Sigmoid colon (tissue), 7 donors: Measurements from ENCODE around the gene NUP42. TPM values are rescaled to one million over a fixed set of nuclear protein-coding genes. Genes with fewer than 3 reads are reported as not detected.

Experiments used
- DNase-seq: peaks from one replicate; pipeline ENCODE4 v3.0.0-alpha.2; 2019
- H3K27ac ChIP-seq, 4 donors: fragments of 200-600 bp; sonication (generic); one replicate each; pipeline ENCODE4 v1.5.1; 2016 to 2019; ENCODE audit warnings: mild to moderate bottlenecking in 1 of 4
- H3K27me3 ChIP-seq, 3 donors: fragments of 200-600 bp; sonication (generic); one replicate each; pipeline ENCODE4 v1.5.1; 2019; ENCODE audit warnings: mild to moderate bottlenecking in 1 of 3
- H3K36me3 ChIP-seq, 4 donors: fragments of 200-600 bp; sonication (generic); one replicate each; pipeline ENCODE4 v1.5.1; 2016 to 2019
- H3K4me1 ChIP-seq, 4 donors: fragments of 200-600 bp; sonication (generic); one replicate each; pipeline ENCODE4 v1.5.1; 2017 to 2019
- H3K4me3 ChIP-seq, 4 donors: fragments of 200-600 bp; sonication (generic); one replicate each; pipeline ENCODE4 v1.5.1; 2017 to 2019; ENCODE audit warnings: mild to moderate bottlenecking in 2 of 4, moderate library complexity in 1 of 4
- H3K9me3 ChIP-seq, 4 donors: fragments of 200-600 bp in 3 of 4; sonication (generic) in 3 of 4; one replicate each; pipeline versions ENCODE4 v1.5.1 to v1.6.1; 2013 to 2019
- EP300 ChIP-seq, 4 donors: sonication (generic); formaldehyde crosslinking; IDR thresholded peaks; one replicate each; pipeline ENCODE4 v1.6.1; 2017; ENCODE audit warnings: antibody characterized with exemption in 4 of 4
- POLR2A ChIP-seq, 2 donors: fragments of 450-650 bp; IDR thresholded peaks; one replicate each; pipeline ENCODE4 v1.6.1; 2016; ENCODE audit warnings: antibody characterized with exemption in 2 of 2, mild to moderate bottlenecking in 2 of 2, moderate library complexity in 2 of 2
- POLR2AphosphoS5 ChIP-seq, 4 donors: sonication (generic); formaldehyde crosslinking; IDR thresholded peaks; one replicate each; pipeline ENCODE4 v1.6.1; 2017; ENCODE audit warnings: antibody characterized with exemption in 4 of 4
- WGBS, 2 donors: extraction: QIAGEN DNeasy Blood & Tissue Kit; methylation state at CpG; one replicate each; pipeline ENCODE4 v1.1.7; 2013; 5-methylcytosine and 5-hydroxymethylcytosine counted together
- intact Hi-C: fragments of 100-400 bp; cut with DNase I; formaldehyde crosslinking; loops from one replicate; pipeline ENCODE4 v1.15.1; 2023
- polyA plus RNA-seq, 3 donors: library from polyadenylated mRNA; stranded (reverse); fragments of 200-250 nt; gene quantifications; one replicate each; pipeline ENCODE4 v1.2.3, GENCODE V29; 2013
- total RNA-seq, 4 donors: library from RNA; depleted of rRNA; stranded (reverse); fragments of >200 nt; gene quantifications; one replicate each; pipeline ENCODE4 v1.1.0, GENCODE V29; 2016
- TF ChIP-seq, protein P1 (sequence below), 4 experiments: fragments of 450-650 bp in 3 of 4; fragments of 200-600 bp in 1 of 4; IDR thresholded peaks; one replicate each; pipeline ENCODE4 v1.5.1; 2016 to 2019; ENCODE audit warnings: antibody characterized with exemption in 4 of 4, mild to moderate bottlenecking in 3 of 4, moderate library complexity in 2 of 4
- donor health status: healthy with polysubstance abuse.
- donor health status: Bipolar disorder and iron deficiency.
- donor health status: healthy.

NUP42 gene
- total and polyA plus RNA-seq, 7 donors: 22.2 to 47.9 (median 35.4) TPM

DNA sequence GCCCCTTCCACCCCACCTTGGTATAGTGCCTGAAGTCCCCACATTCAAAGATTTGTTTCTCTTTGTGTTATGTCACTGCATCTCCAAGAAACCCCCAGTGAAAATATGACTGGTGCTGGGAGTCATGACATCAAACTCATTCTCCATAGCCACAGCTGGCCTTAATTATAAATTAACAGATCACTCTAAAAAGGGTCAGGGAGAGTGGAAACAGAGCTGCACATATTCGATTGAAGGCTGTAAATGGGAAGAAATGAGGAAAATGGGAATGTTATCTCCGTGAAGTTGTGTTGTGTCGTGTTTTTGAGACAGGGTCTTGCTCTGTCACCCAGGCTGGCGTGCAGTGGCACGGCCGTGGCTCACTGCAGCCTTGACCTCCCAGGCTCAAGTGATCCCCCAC is 24.2 kb upstream of the NUP42 start:
- Histone ChIP-seq H3K4me3 (no peak overlapping the region), H3K4me1 (no peaks in the 10 kb centered on the region), H3K27me3 (no peaks in the 10 kb centered on the region), H3K36me3 (peaks cover 0 to 63% (median 4%) of the 10 kb centered on the region in 4 donors), H3K9me3 (no peaks in the 10 kb centered on the region), H3K27ac (no peak overlapping the region)
- TF ChIP-seq EP300 (IDR thresholded peaks at IDR 0.05): no peak
- TF ChIP-seq, protein P1, sequence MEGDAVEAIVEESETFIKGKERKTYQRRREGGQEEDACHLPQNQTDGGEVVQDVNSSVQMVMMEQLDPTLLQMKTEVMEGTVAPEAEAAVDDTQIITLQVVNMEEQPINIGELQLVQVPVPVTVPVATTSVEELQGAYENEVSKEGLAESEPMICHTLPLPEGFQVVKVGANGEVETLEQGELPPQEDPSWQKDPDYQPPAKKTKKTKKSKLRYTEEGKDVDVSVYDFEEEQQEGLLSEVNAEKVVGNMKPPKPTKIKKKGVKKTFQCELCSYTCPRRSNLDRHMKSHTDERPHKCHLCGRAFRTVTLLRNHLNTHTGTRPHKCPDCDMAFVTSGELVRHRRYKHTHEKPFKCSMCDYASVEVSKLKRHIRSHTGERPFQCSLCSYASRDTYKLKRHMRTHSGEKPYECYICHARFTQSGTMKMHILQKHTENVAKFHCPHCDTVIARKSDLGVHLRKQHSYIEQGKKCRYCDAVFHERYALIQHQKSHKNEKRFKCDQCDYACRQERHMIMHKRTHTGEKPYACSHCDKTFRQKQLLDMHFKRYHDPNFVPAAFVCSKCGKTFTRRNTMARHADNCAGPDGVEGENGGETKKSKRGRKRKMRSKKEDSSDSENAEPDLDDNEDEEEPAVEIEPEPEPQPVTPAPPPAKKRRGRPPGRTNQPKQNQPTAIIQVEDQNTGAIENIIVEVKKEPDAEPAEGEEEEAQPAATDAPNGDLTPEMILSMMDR (IDR thresholded peaks at IDR 0.05): no peak
- intact Hi-C loops: no loop called here
- no peak for DNase-seq
- 78 to 79% methylated on average over 6 of the region's 6 CpGs for WGBS, 2 donors

DNA sequence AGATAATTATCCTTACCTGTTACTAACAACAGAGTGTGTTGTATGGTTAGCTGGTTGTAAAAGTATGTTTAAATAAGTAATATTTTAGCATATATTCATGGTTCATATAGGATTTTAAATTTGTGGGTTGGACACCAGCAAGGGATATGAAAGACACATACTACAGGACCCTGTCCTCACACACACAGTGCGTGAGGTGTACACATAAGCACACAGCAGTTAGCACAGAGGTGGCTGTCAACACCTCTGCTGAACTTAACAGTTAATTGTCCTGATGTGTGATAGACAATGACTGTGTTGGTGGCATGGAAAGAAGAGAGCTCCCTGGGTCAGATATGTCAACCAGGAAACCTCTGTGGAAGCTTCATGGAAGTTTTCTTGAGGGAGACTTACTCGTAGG is 23.3 kb upstream of the NUP42 start:
- no peaks in the 10 kb centered on the region for H3K4me1 ChIP-seq
- TF ChIP-seq POLR2A (IDR thresholded peaks at IDR 0.05): no peak
- TF ChIP-seq, protein P1 (IDR thresholded peaks at IDR 0.05): no peak
- no peak for TF ChIP-seq POLR2AphosphoS5 (IDR thresholded peaks at IDR 0.05)
- no peak for TF ChIP-seq EP300 (IDR thresholded peaks at IDR 0.05)
- peaks cover 0 to 54% (median 2%) of the 10 kb centered on the region in 4 donors for H3K36me3 ChIP-seq
- 95% methylated on average over 2 of the region's 2 CpGs for WGBS, 2 donors
- intact Hi-C loops: no loop called here
- no peaks in the 10 kb centered on the region for H3K27me3 ChIP-seq
- no peak for DNase-seq
- H3K27ac ChIP-seq: no peak overlapping the region
- H3K9me3 ChIP-seq: no peaks in the 10 kb centered on the region
- H3K4me3 ChIP-seq: no peak overlapping the region

DNA sequence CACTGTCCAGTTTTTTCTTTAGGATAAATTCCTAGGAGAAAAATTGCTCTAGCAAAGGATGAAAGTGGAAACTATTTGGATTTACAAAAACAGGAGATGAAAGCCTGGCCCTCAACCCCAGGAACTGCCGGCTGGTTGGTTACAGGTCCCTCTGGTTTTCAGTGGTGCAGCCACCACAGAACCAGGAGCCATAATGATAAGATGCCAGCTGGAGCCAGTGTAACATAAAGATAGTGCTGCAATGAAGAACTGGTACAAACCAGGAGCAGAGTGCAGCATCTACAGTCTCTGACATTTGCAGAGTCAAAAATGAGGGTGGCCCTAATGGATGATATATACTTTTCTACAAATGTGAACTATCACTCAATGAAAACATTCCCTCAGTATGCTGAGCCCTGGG is 20.4 kb upstream of the NUP42 start:
- H3K4me3 ChIP-seq: no peak overlapping the region
- H3K9me3 ChIP-seq: no peaks in the 10 kb centered on the region
- H3K27ac ChIP-seq: no peak overlapping the region
- intact Hi-C loops: no loop called here
- H3K36me3 ChIP-seq: peaks cover 0 to 43% (median 2%) of the 10 kb centered on the region in 4 donors
- 91 to 95% methylated on average over 1 of the region's 1 CpG for WGBS, 2 donors
- H3K27me3 ChIP-seq: no peaks in the 10 kb centered on the region
- no peak for DNase-seq
- TF ChIP-seq POLR2AphosphoS5 (IDR thresholded peaks at IDR 0.05): no peak
- no peak for TF ChIP-seq EP300 (IDR thresholded peaks at IDR 0.05)
- TF ChIP-seq, protein P1 (IDR thresholded peaks at IDR 0.05): no peak
- H3K4me1 ChIP-seq: no peaks in the 10 kb centered on the region

DNA sequence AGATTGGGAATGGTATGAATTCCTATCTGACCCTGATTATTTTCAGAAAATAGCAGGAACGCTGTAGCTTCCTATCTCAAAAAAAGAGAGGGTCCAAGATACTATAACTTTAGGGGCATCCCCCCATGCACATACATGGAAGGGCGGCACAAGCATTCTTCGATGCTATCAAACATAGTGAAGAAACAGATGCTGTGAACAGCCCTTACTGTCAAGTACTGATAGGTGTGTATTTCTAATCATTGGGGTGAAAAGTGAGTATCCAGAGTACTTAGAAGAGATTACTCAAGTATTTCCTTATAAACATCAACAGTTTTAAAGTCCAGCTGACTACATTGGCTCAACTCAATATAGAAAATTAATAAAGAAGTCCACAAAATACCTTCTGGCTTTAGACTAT is 17.0 kb upstream of the NUP42 start:
- peaks cover 0 to 24% (median 2%) of the 10 kb centered on the region in 4 donors for H3K36me3 ChIP-seq
- no peak for TF ChIP-seq EP300 (IDR thresholded peaks at IDR 0.05)
- TF ChIP-seq POLR2A (IDR thresholded peaks at IDR 0.05): no peak
- TF ChIP-seq POLR2AphosphoS5 (IDR thresholded peaks at IDR 0.05): no peak
- 95 to 97% methylated on average over 3 of the region's 3 CpGs for WGBS, 2 donors
- H3K9me3 ChIP-seq: no peaks in the 10 kb centered on the region
- H3K4me3 ChIP-seq: no peak overlapping the region
- H3K4me1 ChIP-seq: no peaks in the 10 kb centered on the region
- no peak overlapping the region for H3K27ac ChIP-seq
- no peaks in the 10 kb centered on the region for H3K27me3 ChIP-seq
- intact Hi-C loops: no loop called here
- no peak for DNase-seq

DNA sequence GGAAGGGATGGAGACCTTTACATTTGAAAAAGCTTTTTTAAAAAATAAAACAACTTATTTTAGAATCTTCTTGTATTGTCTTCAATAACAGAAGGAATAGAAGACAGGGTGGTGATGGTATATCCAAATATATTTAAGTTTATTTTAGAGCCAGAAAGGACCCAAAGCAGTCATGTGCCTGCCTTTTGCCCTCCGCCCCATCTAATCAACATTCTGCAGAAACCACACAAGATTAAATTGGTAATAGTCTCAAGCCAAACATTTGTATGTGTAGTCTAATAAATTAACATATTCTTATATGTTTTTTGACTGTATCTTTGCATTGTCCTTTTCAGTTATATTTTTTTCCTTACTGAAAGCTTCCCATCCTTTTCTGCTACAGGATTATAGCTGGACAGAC is 16.5 kb upstream of the NUP42 start:
- intact Hi-C loops: no loop called here
- Histone ChIP-seq H3K27me3 (no peaks in the 10 kb centered on the region), H3K36me3 (peaks cover 0 to 24% (median 2%) of the 10 kb centered on the region in 4 donors), H3K27ac (no peak overlapping the region), H3K4me3 (no peak overlapping the region), H3K4me1 (no peaks in the 10 kb centered on the region), H3K9me3 (no peaks in the 10 kb centered on the region)
- TF ChIP-seq, protein P1 (IDR thresholded peaks at IDR 0.05): no peak
- TF ChIP-seq POLR2A (IDR thresholded peaks at IDR 0.05) (no peak), POLR2AphosphoS5 (IDR thresholded peaks at IDR 0.05) (no peak), EP300 (IDR thresholded peaks at IDR 0.05) (no peak)
- 95 to 98% methylated on average over 1 of the region's 1 CpG for WGBS, 2 donors
- DNase-seq: no peak
